ENCODE data around the gene EOGT. TPM values are rescaled to one million over a fixed set of nuclear protein-coding genes. Genes with fewer than 3 reads are reported as not detected.

Gene EOGT
- total RNA-seq, 6 donors from 2014 or later = 29.9 to 79.6 (median 40.9) TPM

- H3K4me1 ChIP-seq = peaks cover 0 to 5% (median 2%) of the 10 kb centered on the region in 4 donors
- no peaks in the 10 kb centered on the region for H3K27me3 ChIP-seq
- ATAC-seq (ENCODE audit: low FRiP score in 2 of 2) (peak in 1 of 2 donors; percentile 50), DNase-seq (no peak)
- no peaks in the 10 kb centered on the region for H3K9me3 ChIP-seq
- 65 to 84% methylated on average over 5 of the region's 5 CpGs for WGBS, 2 donors
- peaks cover 0 to 47% (median 23%) of the 10 kb centered on the region in 4 donors for H3K36me3 ChIP-seq
- no peak overlapping the region for H3K4me3 ChIP-seq
- H3K27ac ChIP-seq = no peak overlapping the region
- TF ChIP-seq, protein P1, sequence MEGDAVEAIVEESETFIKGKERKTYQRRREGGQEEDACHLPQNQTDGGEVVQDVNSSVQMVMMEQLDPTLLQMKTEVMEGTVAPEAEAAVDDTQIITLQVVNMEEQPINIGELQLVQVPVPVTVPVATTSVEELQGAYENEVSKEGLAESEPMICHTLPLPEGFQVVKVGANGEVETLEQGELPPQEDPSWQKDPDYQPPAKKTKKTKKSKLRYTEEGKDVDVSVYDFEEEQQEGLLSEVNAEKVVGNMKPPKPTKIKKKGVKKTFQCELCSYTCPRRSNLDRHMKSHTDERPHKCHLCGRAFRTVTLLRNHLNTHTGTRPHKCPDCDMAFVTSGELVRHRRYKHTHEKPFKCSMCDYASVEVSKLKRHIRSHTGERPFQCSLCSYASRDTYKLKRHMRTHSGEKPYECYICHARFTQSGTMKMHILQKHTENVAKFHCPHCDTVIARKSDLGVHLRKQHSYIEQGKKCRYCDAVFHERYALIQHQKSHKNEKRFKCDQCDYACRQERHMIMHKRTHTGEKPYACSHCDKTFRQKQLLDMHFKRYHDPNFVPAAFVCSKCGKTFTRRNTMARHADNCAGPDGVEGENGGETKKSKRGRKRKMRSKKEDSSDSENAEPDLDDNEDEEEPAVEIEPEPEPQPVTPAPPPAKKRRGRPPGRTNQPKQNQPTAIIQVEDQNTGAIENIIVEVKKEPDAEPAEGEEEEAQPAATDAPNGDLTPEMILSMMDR (IDR thresholded peaks at IDR 0.05) = no peak
- TF ChIP-seq EP300 (IDR thresholded peaks at IDR 0.05) (no peak), POLR2A (IDR thresholded peaks at IDR 0.05) (no peak), POLR2AphosphoS5 (IDR thresholded peaks at IDR 0.05) (no peak)
Observed at GRCh38 chr3:68974711-68975110, 38.8 kb downstream of the EOGT start.

- TF ChIP-seq EP300 (IDR thresholded peaks at IDR 0.05) = no peak
- TF ChIP-seq POLR2A (IDR thresholded peaks at IDR 0.05) = no peak
- TF ChIP-seq, protein P1 (IDR thresholded peaks at IDR 0.05) = no peak
- TF ChIP-seq POLR2AphosphoS5 (IDR thresholded peaks at IDR 0.05) = no peak
Observed at GRCh38 chr3:68973639-68974038, 39.8 kb downstream of the EOGT start.

GRCh38 chr3:68972358-68972979 lies 41.0 kb downstream of the EOGT start:
- peak; percentile 53 to 56 for ATAC-seq (ENCODE audit: low FRiP score in 2 of 2)
- H3K4me1 ChIP-seq = peaks cover 0 to 5% (median 2%) of the 10 kb centered on the region in 4 donors
- no peak overlapping the region for H3K27ac ChIP-seq
- H3K36me3 ChIP-seq = peaks cover 0 to 24% (median 10%) of the 10 kb centered on the region in 4 donors
- no peaks in the 10 kb centered on the region for H3K27me3 ChIP-seq
- no peaks in the 10 kb centered on the region for H3K9me3 ChIP-seq
- WGBS, 2 donors = 34 to 41% methylated on average over 11 of the region's 11 CpGs
- H3K4me3 ChIP-seq = no peak overlapping the region
- peak in 1 of 2 donors; percentile 45 for DNase-seq
- TF ChIP-seq, protein P1 (IDR thresholded peaks at IDR 0.05) = peak; percentile 32 to 66 (median 54)
- no peak for TF ChIP-seq POLR2A (IDR thresholded peaks at IDR 0.05)
- TF ChIP-seq POLR2AphosphoS5 (IDR thresholded peaks at IDR 0.05) = no peak

More at GRCh38 chr3:68973639-68974038, 39.8 kb downstream of the EOGT start:
- WGBS, 2 donors = 59 to 63% methylated on average over 7 of the region's 7 CpGs
- H3K36me3 ChIP-seq = peaks cover 0 to 36% (median 18%) of the 10 kb centered on the region in 4 donors
- H3K9me3 ChIP-seq = no peaks in the 10 kb centered on the region
- DNase-seq (no peak), ATAC-seq (ENCODE audit: low FRiP score in 2 of 2) (peak in 1 of 2 donors; percentile 33)
- no peaks in the 10 kb centered on the region for H3K27me3 ChIP-seq
- H3K4me3 ChIP-seq = no peak overlapping the region
- peaks cover 0 to 5% (median 2%) of the 10 kb centered on the region in 4 donors for H3K4me1 ChIP-seq
- no peak overlapping the region for H3K27ac ChIP-seq

DNA sequence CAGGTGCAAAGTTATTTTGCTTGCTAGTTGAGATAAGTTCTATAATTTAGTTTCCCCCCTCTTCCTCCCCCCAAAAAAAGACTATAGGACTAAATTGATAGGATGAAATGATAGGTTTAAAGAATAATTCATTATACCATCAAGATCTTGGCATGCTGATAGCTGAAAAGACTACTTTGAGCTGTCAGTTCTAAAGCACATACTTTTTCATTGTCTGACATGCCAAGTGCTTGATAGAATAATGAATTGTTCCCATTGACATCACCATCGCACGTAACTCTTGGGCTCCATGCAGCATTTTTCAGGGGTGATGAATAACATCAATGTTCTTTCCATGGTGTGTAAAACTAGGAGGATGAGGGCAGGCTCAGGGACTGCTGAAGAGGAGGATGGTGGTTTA lies 48.8 kb downstream of the EOGT start:
- Histone ChIP-seq H3K27me3 (no peaks in the 10 kb centered on the region), H3K27ac (no peak overlapping the region), H3K4me3 (no peak overlapping the region), H3K9me3 (no peaks in the 10 kb centered on the region), H3K4me1 (no peaks in the 10 kb centered on the region), H3K36me3 (no peaks in the 10 kb centered on the region)
- TF ChIP-seq EP300 (IDR thresholded peaks at IDR 0.05) = no peak
- DNase-seq = no peak
- no peak for ATAC-seq (ENCODE audit: low FRiP score in 2 of 2)
- WGBS, 2 donors = 84 to 85% methylated on average over 2 of the region's 2 CpGs

GRCh38 chr3:68963891-68964290 lies 49.6 kb downstream of the EOGT start:
- TF ChIP-seq, protein P1 (IDR thresholded peaks at IDR 0.05) = no peak
- no peak for TF ChIP-seq POLR2AphosphoS5 (IDR thresholded peaks at IDR 0.05)
- TF ChIP-seq EP300 (IDR thresholded peaks at IDR 0.05) = no peak
- TF ChIP-seq POLR2A (IDR thresholded peaks at IDR 0.05) = no peak
- ATAC-seq (ENCODE audit: low FRiP score in 2 of 2) (no peak), DNase-seq (no peak)
- H3K4me1 ChIP-seq = no peaks in the 10 kb centered on the region
- no peak overlapping the region for H3K4me3 ChIP-seq
- WGBS, 2 donors = 45 to 60% methylated on average over 5 of the region's 5 CpGs
- no peaks in the 10 kb centered on the region for H3K9me3 ChIP-seq
- H3K27me3 ChIP-seq = no peaks in the 10 kb centered on the region
- no peak overlapping the region for H3K27ac ChIP-seq
- H3K36me3 ChIP-seq = no peaks in the 10 kb centered on the region
